ENCODE measurements around the gene ADORA2A.
"Not testable (repeated sequence)": the region's sequence is repeated elsewhere in the genome, so short reads cannot be mapped to it uniquely, and the experiment has no call there.

Gene ADORA2A

DNA sequence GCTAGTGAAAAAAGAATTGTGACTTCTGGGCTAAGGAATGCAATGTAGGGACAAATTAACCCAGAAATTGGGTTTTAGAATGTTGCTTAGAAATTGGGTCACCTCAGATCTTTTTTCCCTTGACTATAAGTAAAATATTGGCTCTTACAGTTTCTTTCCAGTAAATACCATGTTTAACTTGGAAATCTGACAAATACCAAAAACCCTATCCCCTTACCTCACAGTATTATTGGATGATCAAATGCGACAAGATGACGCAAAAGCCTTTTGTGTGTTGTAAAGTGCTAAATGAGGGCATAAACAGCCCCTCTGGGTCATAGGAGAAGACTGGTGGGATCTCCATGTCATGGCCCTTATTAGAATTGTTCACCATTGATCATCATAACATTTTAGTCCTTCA is 61.6 kb downstream of the ADORA2A start:
- DNase-seq (ENCODE audit: low spot score): no peak

GRCh38 chr22:24489434-24489833 is 62.0 kb downstream of the ADORA2A start:
- not testable (repeated sequence) for DNase-seq (ENCODE audit: low spot score)

Data from GM03348 (cell line).